Naive thymus-derived CD8-positive, alpha-beta T cell (primary cell): ENCODE measurements around the gene ACY1. TPM values are rescaled to one million over a fixed set of nuclear protein-coding genes. Genes with fewer than 3 reads are reported as not detected.
A peak's percentile ranks its signal among the peaks of the same experiment; 100 is the strongest.

ENCODE experiments used
- ATAC-seq, 2 donors: fragments of 150-1000 bp; cut with Tn5 transposase in 1 of 2; sonication (Bioruptor Pico), chemical (Tn5 transposase) in 1 of 2; 1 replicate in 1 of 2; 2 replicates in 1 of 2; pipeline ENCODE4 v1.10.0; 2021; ENCODE audit warnings: mild to moderate bottlenecking in 2 of 2, moderate library complexity in 2 of 2
- POLR2A ChIA-PET: fragments of 350-600 bp; sonication (Branson Sonifier 250); formaldehyde crosslinking; loops from one replicate; lab custom pipeline; 2021; ENCODE audit warnings: antibody characterized with exemption; lab: Charles Lee
- DNase-seq, 10 donors: peaks; one replicate each; pipeline versions ENCODE4 v3.0.0 to v3.0.0-alpha.2; 2020 to 2022
- H3K27ac Mint-ChIP-seq, 10 donors: one replicate each; pipeline ENCODE4 v1.8.0; 2020 to 2022; ENCODE audit warnings: mild to moderate bottlenecking in 10 of 10, mixed read lengths in 10 of 10, moderate library complexity in 4 of 10, inconsistent platforms in 1 of 10
- H3K27me3 Mint-ChIP-seq, 5 donors: one replicate each; pipeline ENCODE4 v1.8.0; 2021 to 2022; ENCODE audit warnings: mixed read lengths in 5 of 5
- H3K36me3 Mint-ChIP-seq, 3 donors: one replicate each; pipeline ENCODE4 v1.8.0; 2020 to 2022; ENCODE audit warnings: mixed read lengths in 3 of 3, mild to moderate bottlenecking in 2 of 3, inconsistent platforms in 1 of 3
- H3K4me1 Mint-ChIP-seq, 4 donors: one replicate each; pipeline ENCODE4 v1.8.0; 2021 to 2022; ENCODE audit warnings: mixed read lengths in 4 of 4
- H3K4me3 Mint-ChIP-seq, 10 donors: one replicate each; pipeline ENCODE4 v1.8.0; 2020 to 2022; ENCODE audit warnings: mild to moderate bottlenecking in 10 of 10, mixed read lengths in 10 of 10, moderate library complexity in 6 of 10, inconsistent platforms in 1 of 10
- H3K9me3 Mint-ChIP-seq, 9 donors: one replicate each; pipeline ENCODE4 v1.8.0; 2020 to 2022; ENCODE audit warnings: mixed read lengths in 9 of 9, mild to moderate bottlenecking in 3 of 9, inconsistent platforms in 1 of 9, moderate library complexity in 1 of 9
- polyA plus RNA-seq, 3 donors: library from polyadenylated mRNA; unstranded; fragments of 300-500 nt; fragmentation: Illumina TruSeq; gene quantifications; one replicate each; pipeline ENCODE4 v1.2.3, GENCODE V29; 2021
- total RNA-seq, 8 experiments: library from RNA in 2 of 8; stranded (reverse) in 2 of 8; gene quantifications; one replicate each; pipeline ENCODE4 v1.2.3 and lab custom pipeline; 2021 to 2026

ACY1 gene
- total and polyA plus RNA-seq, 5 experiments from 2014 or later = 14.1 to 28.5 (median 18.5) TPM

DNA sequence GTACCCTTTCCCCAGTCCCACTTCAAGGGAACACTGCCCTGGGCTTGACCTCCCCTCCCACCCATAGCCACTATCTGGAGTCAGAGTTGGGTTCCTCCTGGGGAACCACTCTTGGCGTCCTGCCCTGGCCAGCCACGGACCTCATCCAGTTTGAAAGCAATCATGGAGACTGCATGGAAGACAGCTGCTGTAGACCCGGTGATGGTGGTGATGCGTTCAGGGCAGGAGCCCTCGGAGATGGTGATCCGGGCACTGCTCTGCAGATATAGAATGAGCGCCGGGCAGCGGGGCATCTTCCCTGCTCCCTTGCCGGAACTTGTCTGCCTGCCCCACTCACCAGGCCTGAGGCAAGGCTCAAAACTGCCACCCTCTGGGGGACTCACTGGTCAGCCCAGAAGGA lies 22.9 kb upstream of the ACY1 start:
- Mint-ChIP-seq H3K4me3 (no peak overlapping the region), H3K4me1 (peaks cover 4 to 16% (median 6%) of the 10 kb centered on the region in 4 donors), H3K36me3 (peaks cover 0 to 4% (median 4%) of the 10 kb centered on the region in 3 donors), H3K27me3 (peaks cover 0 to 8% (median 2%) of the 10 kb centered on the region in 5 donors), H3K27ac (no peak overlapping the region), H3K9me3 (no peaks in the 10 kb centered on the region)
- no peak for DNase-seq
- ATAC-seq = no peak
- POLR2A ChIA-PET = no interaction called here

- ATAC-seq = no peak
- H3K9me3 Mint-ChIP-seq = no peaks in the 10 kb centered on the region
- peaks cover 0 to 8% (median 2%) of the 10 kb centered on the region in 5 donors for H3K27me3 Mint-ChIP-seq
- peak in 1 of 10 donors; percentile 57 for DNase-seq
- POLR2A ChIA-PET = no interaction called here
- H3K27ac Mint-ChIP-seq = peak overlapping the region in 1 of 10 donors; percentile 15
- peaks cover 0 to 4% (median 4%) of the 10 kb centered on the region in 3 donors for H3K36me3 Mint-ChIP-seq
- H3K4me1 Mint-ChIP-seq = peaks cover 5 to 20% (median 10%) of the 10 kb centered on the region in 4 donors
- no peak overlapping the region for H3K4me3 Mint-ChIP-seq
Observed at GRCh38 chr3:51961011-51961410, 22.3 kb upstream of the ACY1 start.

GRCh38 chr3:51961602-51962569 lies 21.4 kb upstream of the ACY1 start:
- no peak overlapping the region for H3K27ac Mint-ChIP-seq
- POLR2A ChIA-PET = no interaction called here
- peaks cover 4 to 21% (median 13%) of the 10 kb centered on the region in 4 donors for H3K4me1 Mint-ChIP-seq
- ATAC-seq = no peak
- DNase-seq = peak in 1 of 10 donors; percentile 32
- H3K27me3 Mint-ChIP-seq = peaks cover 0 to 8% (median 2%) of the 10 kb centered on the region in 5 donors
- H3K9me3 Mint-ChIP-seq = no peaks in the 10 kb centered on the region
- peaks cover 0 to 4% (median 4%) of the 10 kb centered on the region in 3 donors for H3K36me3 Mint-ChIP-seq
- H3K4me3 Mint-ChIP-seq = no peak overlapping the region

GRCh38 chr3:51962854-51963530 lies 20.3 kb upstream of the ACY1 start:
- no peaks in the 10 kb centered on the region for H3K9me3 Mint-ChIP-seq
- POLR2A ChIA-PET = interaction anchor here (1.9 to 2.5 kb wide), 2 partner anchors 11 to 19 kb away, joined by 6 to 11 read pairs; partner anchors contain the start of gene ABHD14B
- peaks cover 0 to 4% (median 4%) of the 10 kb centered on the region in 3 donors for H3K36me3 Mint-ChIP-seq
- H3K4me1 Mint-ChIP-seq = peaks cover 7 to 23% (median 16%) of the 10 kb centered on the region in 4 donors
- ATAC-seq (no peak), DNase-seq (peak in 1 of 10 donors; percentile 26)
- no peak overlapping the region for H3K27ac Mint-ChIP-seq
- peaks cover 0 to 7% (median 2%) of the 10 kb centered on the region in 5 donors for H3K27me3 Mint-ChIP-seq
- no peak overlapping the region for H3K4me3 Mint-ChIP-seq

- H3K27me3 Mint-ChIP-seq = no peaks in the 10 kb centered on the region
- H3K36me3 Mint-ChIP-seq = peaks cover 0 to 1% (median 0%) of the 10 kb centered on the region in 3 donors
- peak in 1 of 10 donors; percentile 60 for DNase-seq
- ATAC-seq = no peak
- POLR2A ChIA-PET = interaction anchor here (1.9 to 2.5 kb wide), 2 partner anchors 10 to 18 kb away, joined by 6 to 11 read pairs; partner anchors contain the start of gene ABHD14B
- H3K4me1 Mint-ChIP-seq = peaks cover 13 to 34% (median 23%) of the 10 kb centered on the region in 4 donors
- H3K27ac Mint-ChIP-seq = no peak overlapping the region
- no peaks in the 10 kb centered on the region for H3K9me3 Mint-ChIP-seq
- no peak overlapping the region for H3K4me3 Mint-ChIP-seq
Observed at GRCh38 chr3:51963951-51964451, 19.3 kb upstream of the ACY1 start.

GRCh38 chr3:51964521-51964920 lies 18.8 kb upstream of the ACY1 start:
- H3K36me3 Mint-ChIP-seq = peaks cover 0 to 1% (median 0%) of the 10 kb centered on the region in 3 donors
- H3K9me3 Mint-ChIP-seq = no peaks in the 10 kb centered on the region
- peaks cover 13 to 38% (median 25%) of the 10 kb centered on the region in 4 donors for H3K4me1 Mint-ChIP-seq
- no peaks in the 10 kb centered on the region for H3K27me3 Mint-ChIP-seq
- H3K27ac Mint-ChIP-seq = no peak overlapping the region
- no peak for DNase-seq
- POLR2A ChIA-PET = interaction anchor here (1.9 to 2.5 kb wide), 2 partner anchors 9 to 18 kb away, joined by 6 to 11 read pairs; partner anchors contain the start of gene ABHD14B
- H3K4me3 Mint-ChIP-seq = no peak overlapping the region
- ATAC-seq = no peak

- POLR2A ChIA-PET = interaction anchor here (1.2 to 1.3 kb wide), 4 partner anchors 8 to 29 kb away, joined by 3 to 4 read pairs (median 4); partner anchors contain the start of genes ABHD14B, PARP3, RPL29 and RRP9
Observed at GRCh38 chr3:51966016-51966415, 17.3 kb upstream of the ACY1 start.

DNA sequence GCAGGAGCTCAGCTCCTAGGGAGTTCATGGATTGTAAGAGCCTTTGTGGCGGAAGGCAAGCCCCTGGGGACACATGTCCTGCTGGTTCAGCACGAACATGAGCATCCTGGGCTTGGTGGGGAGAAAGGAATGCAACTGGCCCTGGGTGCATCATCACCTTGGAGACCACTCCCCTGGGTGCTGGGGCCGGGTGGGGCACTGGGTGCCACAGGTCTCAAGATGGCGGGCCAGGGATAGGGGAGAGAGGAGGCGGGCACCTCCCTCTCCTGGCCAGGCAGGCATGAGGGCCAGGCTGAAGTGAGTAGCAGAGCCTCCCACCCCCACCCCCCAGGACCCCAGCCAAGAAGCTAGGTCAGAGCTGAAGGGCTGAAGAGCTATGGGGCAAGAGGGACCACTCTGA lies 16.8 kb upstream of the ACY1 start:
- H3K4me1 Mint-ChIP-seq = peaks cover 13 to 41% (median 28%) of the 10 kb centered on the region in 4 donors
- peak overlapping the region; percentile 67 to 89 (median 81) for H3K4me3 Mint-ChIP-seq
- no peaks in the 10 kb centered on the region for H3K27me3 Mint-ChIP-seq
- ATAC-seq = no peak
- POLR2A ChIA-PET = interaction anchor here (1.2 to 1.3 kb wide), 4 partner anchors 8 to 29 kb away, joined by 3 to 4 read pairs (median 4); partner anchors contain the start of genes ABHD14B, PARP3, RPL29 and RRP9
- peak overlapping the region in 7 of 10 donors; percentile 37 to 94 (median 72) for H3K27ac Mint-ChIP-seq
- DNase-seq = no peak
- H3K36me3 Mint-ChIP-seq = no peaks in the 10 kb centered on the region
- H3K9me3 Mint-ChIP-seq = no peaks in the 10 kb centered on the region

More at GRCh38 chr3:51966016-51966415, 17.3 kb upstream of the ACY1 start:
- Mint-ChIP-seq H3K4me3 (peak overlapping the region in 9 of 10 donors; percentile 54 to 89 (median 70)), H3K27ac (peak overlapping the region in 3 of 10 donors; percentile 27 to 92 (median 51)), H3K27me3 (no peaks in the 10 kb centered on the region), H3K36me3 (no peaks in the 10 kb centered on the region), H3K4me1 (peaks cover 13 to 41% (median 28%) of the 10 kb centered on the region in 4 donors), H3K9me3 (no peaks in the 10 kb centered on the region)
- no peak for ATAC-seq
- no peak for DNase-seq

DNA sequence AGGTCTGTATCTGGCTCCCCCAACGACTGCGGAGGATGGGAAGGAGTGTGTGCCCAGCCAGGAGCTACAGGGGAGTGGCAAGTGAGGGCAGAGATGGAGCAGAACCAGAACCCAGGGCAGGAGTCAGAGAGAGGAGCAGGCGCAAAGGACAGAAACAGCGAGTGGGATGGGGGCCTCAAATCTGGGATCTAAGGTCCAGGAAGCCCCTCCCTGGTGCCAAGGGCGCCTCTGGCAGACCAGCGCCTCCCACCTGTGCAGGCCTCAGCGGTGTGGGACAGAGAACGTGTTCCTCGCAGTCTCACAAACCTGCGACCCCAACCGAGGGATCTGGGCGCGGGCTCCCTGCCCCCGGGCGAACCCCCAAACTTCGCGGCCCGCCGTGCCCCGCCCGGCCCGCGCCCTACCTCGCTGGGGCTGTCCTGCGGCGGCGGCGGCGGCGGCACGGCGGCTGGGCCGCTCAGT lies 16.4 kb upstream of the ACY1 start:
- POLR2A ChIA-PET = interaction anchor here (1.0 to 1.3 kb wide), 5 partner anchors 10 to 28 kb away, joined by 3 to 5 read pairs (median 4); partner anchors contain the start of genes PARP3, RPL29 and RRP9
- peaks cover 13 to 41% (median 28%) of the 10 kb centered on the region in 4 donors for H3K4me1 Mint-ChIP-seq
- H3K27ac Mint-ChIP-seq = peak overlapping the region in 5 of 10 donors; percentile 37 to 94 (median 80)
- no peaks in the 10 kb centered on the region for H3K27me3 Mint-ChIP-seq
- H3K36me3 Mint-ChIP-seq = no peaks in the 10 kb centered on the region
- H3K4me3 Mint-ChIP-seq = peak overlapping the region; percentile 67 to 89 (median 81)
- peak; percentile 73 to 77 for ATAC-seq
- DNase-seq = no peak
- H3K9me3 Mint-ChIP-seq = no peaks in the 10 kb centered on the region

GRCh38 chr3:51967384-51968169 lies 15.8 kb upstream of the ACY1 start, which contains the start of gene PCBP4:
Gene PCBP4, minus strand, starts transcription at chr3:51967454. Its CDS starts 6,214 bp downstream, at chr3:51961240.
- no peaks in the 10 kb centered on the region for H3K36me3 Mint-ChIP-seq
- no peaks in the 10 kb centered on the region for H3K9me3 Mint-ChIP-seq
- peak within 1 kb of the TSS in 8 of 10 donors; percentile 37 to 94 (median 75) for H3K27ac Mint-ChIP-seq
- peak; percentile 66 to 78 for ATAC-seq
- H3K27me3 Mint-ChIP-seq = no peaks in the 10 kb centered on the region
- DNase-seq = peak in 3 of 10 donors; percentile 30 to 47 (median 33)
- peaks cover 13 to 46% (median 30%) of the 10 kb centered on the region in 4 donors for H3K4me1 Mint-ChIP-seq
- POLR2A ChIA-PET = interaction anchor here (1.0 to 1.4 kb wide), 4 partner anchors 10 to 25 kb away, joined by 3 to 8 read pairs (median 4); partner anchors contain the start of genes PARP3 and RRP9
- peak within 1 kb of the TSS; percentile 80 to 94 (median 84) for H3K4me3 Mint-ChIP-seq
